HepG2 (cell line): ENCODE results near the gene NEDD4L. TPM values are rescaled to one million over a fixed set of nuclear protein-coding genes. Genes with fewer than 3 reads are reported as not detected.

Experiments
- BRD4 ChIP-seq: sonication (generic); formaldehyde crosslinking; IDR thresholded peaks from 2 replicates; pipeline ENCODE4 v1.4.0; 2020; ENCODE audit warnings: missing genetic modification reagents
- ETV6 ChIP-seq: sonication (generic); formaldehyde crosslinking; conservative IDR thresholded peaks from 2 replicates; pipeline ENCODE4 v1.4.0; 2020; ENCODE audit warnings: missing genetic modification reagents
- KLF9 ChIP-seq: IDR thresholded peaks from 2 replicates; pipeline ENCODE4 v1.6.1; 2016; ENCODE audit warnings: low read depth
- MYC ChIP-seq: sonication (generic); formaldehyde crosslinking; IDR thresholded peaks from 2 replicates; pipeline ENCODE4 v1.9.0; 2021; ENCODE audit warnings: missing genetic modification reagents, borderline replicate concordance
- SMAD3 ChIP-seq: sonication (generic); formaldehyde crosslinking; IDR thresholded peaks from 2 replicates; pipeline ENCODE4 v1.4.0; 2020; ENCODE audit warnings: missing genetic modification reagents
- ZNF136 ChIP-seq: sonication (generic); formaldehyde crosslinking; IDR thresholded peaks from 2 replicates; pipeline ENCODE4 v1.8.1; 2022; ENCODE audit warnings: low read depth, mild to moderate bottlenecking, moderate library complexity, missing genetic modification reagents
- ZNF17 ChIP-seq: sonication (generic); formaldehyde crosslinking; IDR thresholded peaks from 2 replicates; pipeline ENCODE4 v1.5.0; 2020; ENCODE audit warnings: mild to moderate bottlenecking, missing genetic modification reagents
- ZNF672 ChIP-seq: sonication (generic); formaldehyde crosslinking; IDR thresholded peaks from 2 replicates; pipeline ENCODE4 v1.8.1; 2022; ENCODE audit warnings: missing genetic modification reagents
- polyA plus RNA-seq, 8 experiments: library from polyadenylated mRNA; depleted of rRNA in 3 of 8; stranded (reverse) in 7 of 8; unstranded in 1 of 8; fragments of >200 nt; fragmentation: Illumina TruSeq in 4 of 8; extraction: Trizol in 4 of 8; gene quantifications; 2 replicates each; pipeline versions ENCODE4 v1.2.1 to v1.2.3, GENCODE V29; 2011 to 2016; ENCODE audit warnings: low read depth in 4 of 8, missing spikeins in 1 of 8, mixed read lengths in 1 of 8; ENCODE audit not compliant: insufficient read depth in 1 of 8
- total RNA-seq, 5 experiments: library from RNA; depleted of rRNA; stranded (reverse); fragments of >200 nt; fragmentation: Illumina TruSeq; extraction: Trizol; gene quantifications; 2 replicates each; pipeline ENCODE4 v1.2.3, GENCODE V29; 2016; ENCODE audit warnings: low read depth in 1 of 5
- TF ChIP-seq, protein P1 (sequence below): sonication (generic); formaldehyde crosslinking; IDR thresholded peaks from 2 replicates; pipeline ENCODE4 v1.9.0; 2021; ENCODE audit warnings: mild to moderate bottlenecking, missing genetic modification reagents
- TF ChIP-seq, protein P2 (sequence below): sonication (generic); formaldehyde crosslinking; IDR thresholded peaks from 2 replicates; pipeline ENCODE4 v1.5.0; 2020; ENCODE audit warnings: missing genetic modification reagents, mild to moderate bottlenecking, borderline replicate concordance
- TF ChIP-seq, protein P3 (sequence below): fragments of 450-650 bp; IDR thresholded peaks from 2 replicates; pipeline ENCODE4 v1.6.1; 2017
- TF ChIP-seq, protein P4 (sequence below): sonication (generic); formaldehyde crosslinking; IDR thresholded peaks from 2 replicates; pipeline ENCODE4 v1.4.0; 2020; ENCODE audit warnings: missing genetic modification reagents, borderline replicate concordance
- TF ChIP-seq, protein P5 (sequence below): sonication (generic); formaldehyde crosslinking; IDR thresholded peaks from 2 replicates; pipeline ENCODE4 v1.8.0; 2022; ENCODE audit warnings: missing genetic modification reagents, mild to moderate bottlenecking, inconsistent platforms, borderline replicate concordance
- TF ChIP-seq, protein P6 (sequence below), 2 experiments: fragments of 450-650 bp in 1 of 2; sonication (generic) in 1 of 2; formaldehyde crosslinking; IDR thresholded peaks; 2 replicates each; pipeline versions ENCODE4 v1.5.0 to v1.8.0; 2020 to 2022; ENCODE audit warnings: mild to moderate bottlenecking in 1 of 2, missing genetic modification reagents in 1 of 2

NEDD4L gene
- total and polyA plus RNA-seq, 2 of the 13 experiments (the other 11 are each of a cell fraction or from before 2014, with no cell fraction given), result 168 to 390 TPM

DNA sequence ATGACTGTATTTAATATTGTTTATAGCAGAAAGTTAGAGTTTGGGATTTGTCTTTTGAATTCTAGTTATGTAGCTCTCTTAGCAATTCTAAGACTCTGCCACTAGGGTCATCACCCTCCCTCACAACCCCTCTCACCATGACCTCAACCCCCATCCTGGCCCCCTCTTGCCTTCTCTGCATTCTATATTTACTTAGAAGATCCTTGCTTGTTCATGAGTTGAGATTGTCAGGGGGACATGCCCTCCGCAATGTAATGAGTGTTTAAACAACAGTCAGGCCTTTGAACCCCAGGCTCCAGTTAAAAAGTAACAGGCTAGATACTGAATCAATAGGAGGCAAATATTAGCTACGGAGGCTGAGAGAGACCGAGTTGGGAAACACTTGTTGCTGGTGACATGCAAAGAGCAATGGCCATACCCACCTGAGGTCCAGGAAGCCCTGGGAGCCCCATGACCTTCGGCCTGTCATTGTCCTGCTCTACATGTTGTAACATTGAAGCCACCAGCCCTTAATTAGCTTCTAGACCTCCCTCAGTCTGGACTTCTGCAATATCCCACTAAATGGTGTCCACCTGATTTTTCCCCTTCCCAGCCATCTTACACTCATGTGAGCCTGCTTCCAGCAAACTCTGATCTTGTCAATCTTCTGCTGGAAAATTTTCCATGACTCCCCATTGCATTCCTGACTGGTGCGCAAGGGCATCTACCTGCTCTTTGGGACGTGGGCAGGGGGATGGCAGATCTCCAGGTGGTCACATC is 363.8 kb downstream of the NEDD4L start (continued):
- TF ChIP-seq, protein P1, sequence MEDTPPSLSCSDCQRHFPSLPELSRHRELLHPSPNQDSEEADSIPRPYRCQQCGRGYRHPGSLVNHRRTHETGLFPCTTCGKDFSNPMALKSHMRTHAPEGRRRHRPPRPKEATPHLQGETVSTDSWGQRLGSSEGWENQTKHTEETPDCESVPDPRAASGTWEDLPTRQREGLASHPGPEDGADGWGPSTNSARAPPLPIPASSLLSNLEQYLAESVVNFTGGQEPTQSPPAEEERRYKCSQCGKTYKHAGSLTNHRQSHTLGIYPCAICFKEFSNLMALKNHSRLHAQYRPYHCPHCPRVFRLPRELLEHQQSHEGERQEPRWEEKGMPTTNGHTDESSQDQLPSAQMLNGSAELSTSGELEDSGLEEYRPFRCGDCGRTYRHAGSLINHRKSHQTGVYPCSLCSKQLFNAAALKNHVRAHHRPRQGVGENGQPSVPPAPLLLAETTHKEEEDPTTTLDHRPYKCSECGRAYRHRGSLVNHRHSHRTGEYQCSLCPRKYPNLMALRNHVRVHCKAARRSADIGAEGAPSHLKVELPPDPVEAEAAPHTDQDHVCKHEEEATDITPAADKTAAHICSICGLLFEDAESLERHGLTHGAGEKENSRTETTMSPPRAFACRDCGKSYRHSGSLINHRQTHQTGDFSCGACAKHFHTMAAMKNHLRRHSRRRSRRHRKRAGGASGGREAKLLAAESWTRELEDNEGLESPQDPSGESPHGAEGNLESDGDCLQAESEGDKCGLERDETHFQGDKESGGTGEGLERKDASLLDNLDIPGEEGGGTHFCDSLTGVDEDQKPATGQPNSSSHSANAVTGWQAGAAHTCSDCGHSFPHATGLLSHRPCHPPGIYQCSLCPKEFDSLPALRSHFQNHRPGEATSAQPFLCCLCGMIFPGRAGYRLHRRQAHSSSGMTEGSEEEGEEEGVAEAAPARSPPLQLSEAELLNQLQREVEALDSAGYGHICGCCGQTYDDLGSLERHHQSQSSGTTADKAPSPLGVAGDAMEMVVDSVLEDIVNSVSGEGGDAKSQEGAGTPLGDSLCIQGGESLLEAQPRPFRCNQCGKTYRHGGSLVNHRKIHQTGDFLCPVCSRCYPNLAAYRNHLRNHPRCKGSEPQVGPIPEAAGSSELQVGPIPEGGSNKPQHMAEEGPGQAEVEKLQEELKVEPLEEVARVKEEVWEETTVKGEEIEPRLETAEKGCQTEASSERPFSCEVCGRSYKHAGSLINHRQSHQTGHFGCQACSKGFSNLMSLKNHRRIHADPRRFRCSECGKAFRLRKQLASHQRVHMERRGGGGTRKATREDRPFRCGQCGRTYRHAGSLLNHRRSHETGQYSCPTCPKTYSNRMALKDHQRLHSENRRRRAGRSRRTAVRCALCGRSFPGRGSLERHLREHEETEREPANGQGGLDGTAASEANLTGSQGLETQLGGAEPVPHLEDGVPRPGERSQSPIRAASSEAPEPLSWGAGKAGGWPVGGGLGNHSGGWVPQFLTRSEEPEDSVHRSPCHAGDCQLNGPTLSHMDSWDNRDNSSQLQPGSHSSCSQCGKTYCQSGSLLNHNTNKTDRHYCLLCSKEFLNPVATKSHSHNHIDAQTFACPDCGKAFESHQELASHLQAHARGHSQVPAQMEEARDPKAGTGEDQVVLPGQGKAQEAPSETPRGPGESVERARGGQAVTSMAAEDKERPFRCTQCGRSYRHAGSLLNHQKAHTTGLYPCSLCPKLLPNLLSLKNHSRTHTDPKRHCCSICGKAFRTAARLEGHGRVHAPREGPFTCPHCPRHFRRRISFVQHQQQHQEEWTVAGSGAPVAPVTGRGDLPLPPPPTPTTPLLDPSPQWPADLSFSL (CRISPR knock-in tag), result no peak
- TF ChIP-seq, protein P2, sequence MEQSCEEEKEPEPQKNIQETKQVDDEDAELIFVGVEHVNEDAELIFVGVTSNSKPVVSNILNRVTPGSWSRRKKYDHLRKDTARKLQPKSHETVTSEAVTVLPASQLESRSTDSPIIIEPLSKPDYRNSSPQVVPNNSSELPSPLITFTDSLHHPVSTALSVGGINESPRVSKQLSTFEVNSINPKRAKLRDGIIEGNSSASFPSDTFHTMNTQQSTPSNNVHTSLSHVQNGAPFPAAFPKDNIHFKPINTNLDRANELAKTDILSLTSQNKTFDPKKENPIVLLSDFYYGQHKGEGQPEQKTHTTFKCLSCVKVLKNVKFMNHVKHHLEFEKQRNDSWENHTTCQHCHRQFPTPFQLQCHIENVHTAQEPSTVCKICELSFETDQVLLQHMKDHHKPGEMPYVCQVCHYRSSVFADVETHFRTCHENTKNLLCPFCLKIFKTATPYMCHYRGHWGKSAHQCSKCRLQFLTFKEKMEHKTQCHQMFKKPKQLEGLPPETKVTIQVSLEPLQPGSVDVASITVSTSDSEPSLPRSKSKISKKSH, result no peak
- TF ChIP-seq, protein P3, sequence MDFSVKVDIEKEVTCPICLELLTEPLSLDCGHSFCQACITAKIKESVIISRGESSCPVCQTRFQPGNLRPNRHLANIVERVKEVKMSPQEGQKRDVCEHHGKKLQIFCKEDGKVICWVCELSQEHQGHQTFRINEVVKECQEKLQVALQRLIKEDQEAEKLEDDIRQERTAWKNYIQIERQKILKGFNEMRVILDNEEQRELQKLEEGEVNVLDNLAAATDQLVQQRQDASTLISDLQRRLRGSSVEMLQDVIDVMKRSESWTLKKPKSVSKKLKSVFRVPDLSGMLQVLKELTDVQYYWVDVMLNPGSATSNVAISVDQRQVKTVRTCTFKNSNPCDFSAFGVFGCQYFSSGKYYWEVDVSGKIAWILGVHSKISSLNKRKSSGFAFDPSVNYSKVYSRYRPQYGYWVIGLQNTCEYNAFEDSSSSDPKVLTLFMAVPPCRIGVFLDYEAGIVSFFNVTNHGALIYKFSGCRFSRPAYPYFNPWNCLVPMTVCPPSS, result no peak
- TF ChIP-seq ZNF136 (no peak; the same call in 1 of the 2 replicates), KLF9 (CRISPR knock-in tag) (peak; percentile 71; the same call in 1 of the 2 replicates), ZNF672 (0 out of 2 replicates have a peak, but pooled peaks have one; percentile 45), ZNF17 (CRISPR knock-in tag) (no peak), ETV6 (CRISPR knock-in tag) (peak; percentile 49), BRD4 (CRISPR knock-in tag) (peak; percentile 99), SMAD3 (CRISPR knock-in tag) (peak; percentile 84), MYC (CRISPR knock-in tag) (peak; percentile 51; the same call in 1 of the 2 replicates)
- TF ChIP-seq, protein P4, sequence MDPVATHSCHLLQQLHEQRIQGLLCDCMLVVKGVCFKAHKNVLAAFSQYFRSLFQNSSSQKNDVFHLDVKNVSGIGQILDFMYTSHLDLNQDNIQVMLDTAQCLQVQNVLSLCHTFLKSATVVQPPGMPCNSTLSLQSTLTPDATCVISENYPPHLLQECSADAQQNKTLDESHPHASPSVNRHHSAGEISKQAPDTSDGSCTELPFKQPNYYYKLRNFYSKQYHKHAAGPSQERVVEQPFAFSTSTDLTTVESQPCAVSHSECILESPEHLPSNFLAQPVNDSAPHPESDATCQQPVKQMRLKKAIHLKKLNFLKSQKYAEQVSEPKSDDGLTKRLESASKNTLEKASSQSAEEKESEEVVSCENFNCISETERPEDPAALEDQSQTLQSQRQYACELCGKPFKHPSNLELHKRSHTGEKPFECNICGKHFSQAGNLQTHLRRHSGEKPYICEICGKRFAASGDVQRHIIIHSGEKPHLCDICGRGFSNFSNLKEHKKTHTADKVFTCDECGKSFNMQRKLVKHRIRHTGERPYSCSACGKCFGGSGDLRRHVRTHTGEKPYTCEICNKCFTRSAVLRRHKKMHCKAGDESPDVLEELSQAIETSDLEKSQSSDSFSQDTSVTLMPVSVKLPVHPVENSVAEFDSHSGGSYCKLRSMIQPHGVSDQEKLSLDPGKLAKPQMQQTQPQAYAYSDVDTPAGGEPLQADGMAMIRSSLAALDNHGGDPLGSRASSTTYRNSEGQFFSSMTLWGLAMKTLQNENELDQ (CRISPR knock-in tag), result no peak
- TF ChIP-seq, protein P5, sequence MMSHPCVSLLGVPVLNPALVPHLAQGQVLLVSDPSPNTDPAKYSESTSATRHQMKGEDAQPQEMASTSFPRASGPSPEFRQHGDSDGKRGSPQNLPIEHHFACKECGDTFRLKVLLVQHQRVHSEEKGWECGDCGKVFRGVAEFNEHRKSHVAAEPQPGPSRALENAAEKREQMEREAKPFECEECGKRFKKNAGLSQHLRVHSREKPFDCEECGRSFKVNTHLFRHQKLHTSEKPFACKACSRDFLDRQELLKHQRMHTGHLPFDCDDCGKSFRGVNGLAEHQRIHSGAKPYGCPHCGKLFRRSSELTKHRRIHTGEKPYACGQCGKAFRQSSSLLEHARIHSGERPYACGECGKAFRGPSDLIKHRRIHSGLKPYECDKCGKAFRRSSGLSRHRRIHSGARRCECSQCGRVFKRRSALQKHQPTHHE (CRISPR knock-in tag), result no peak; the same call in 1 of the 2 replicates
- TF ChIP-seq, protein P6, sequence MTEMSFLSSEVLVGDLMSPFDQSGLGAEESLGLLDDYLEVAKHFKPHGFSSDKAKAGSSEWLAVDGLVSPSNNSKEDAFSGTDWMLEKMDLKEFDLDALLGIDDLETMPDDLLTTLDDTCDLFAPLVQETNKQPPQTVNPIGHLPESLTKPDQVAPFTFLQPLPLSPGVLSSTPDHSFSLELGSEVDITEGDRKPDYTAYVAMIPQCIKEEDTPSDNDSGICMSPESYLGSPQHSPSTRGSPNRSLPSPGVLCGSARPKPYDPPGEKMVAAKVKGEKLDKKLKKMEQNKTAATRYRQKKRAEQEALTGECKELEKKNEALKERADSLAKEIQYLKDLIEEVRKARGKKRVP (CRISPR knock-in tag; IDR thresholded peaks at IDR 0.05), result peak in 1 of 2 experiments; percentile 90; a peak in 2 of 4 replicates
